ENCODE results near the gene WDR82.
"Not testable (repeated sequence)": the region's sequence is repeated elsewhere in the genome, so short reads cannot be mapped to it uniquely, and the experiment has no call there.

WDR82 gene

DNA sequence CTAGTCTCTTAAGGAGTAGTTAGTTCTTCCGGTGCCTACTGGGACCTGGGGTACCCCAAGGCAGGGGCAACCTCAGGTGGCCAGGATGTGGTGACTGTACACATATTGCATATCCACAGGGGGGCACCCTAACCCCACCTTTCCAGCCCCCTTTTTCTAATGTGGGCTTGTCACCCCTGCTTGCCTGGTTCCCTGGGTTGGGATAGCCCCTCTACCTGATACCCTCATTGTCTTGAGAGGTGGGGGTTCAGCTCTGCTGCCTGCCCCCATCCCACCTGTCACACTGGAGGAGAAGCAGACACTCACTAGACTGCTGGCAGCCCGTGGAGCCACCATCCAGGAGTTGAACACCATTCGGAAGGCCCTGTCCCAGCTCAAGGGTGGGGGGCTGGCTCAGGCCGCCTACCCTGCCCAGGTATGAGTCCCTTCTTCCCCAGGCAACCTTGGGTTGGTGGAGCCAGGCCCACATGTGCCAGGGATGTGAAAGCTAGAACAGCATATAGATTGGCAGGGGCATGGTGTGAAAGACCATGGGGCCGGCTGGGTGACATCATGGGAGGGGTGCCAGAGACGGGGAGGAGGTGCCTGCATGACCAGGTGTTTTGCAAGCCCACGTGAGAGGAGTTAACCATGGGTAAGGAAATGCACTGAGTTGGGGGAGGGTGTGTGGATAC, 13.2 kb upstream of the WDR82 start:
- no peak for DNase-seq
- in situ Hi-C loops (cut with MboI; ENCODE audit: low pct_unique_long_range_greater_than_20kb, low sequenced_read_pairs): no loop called here

DNA sequence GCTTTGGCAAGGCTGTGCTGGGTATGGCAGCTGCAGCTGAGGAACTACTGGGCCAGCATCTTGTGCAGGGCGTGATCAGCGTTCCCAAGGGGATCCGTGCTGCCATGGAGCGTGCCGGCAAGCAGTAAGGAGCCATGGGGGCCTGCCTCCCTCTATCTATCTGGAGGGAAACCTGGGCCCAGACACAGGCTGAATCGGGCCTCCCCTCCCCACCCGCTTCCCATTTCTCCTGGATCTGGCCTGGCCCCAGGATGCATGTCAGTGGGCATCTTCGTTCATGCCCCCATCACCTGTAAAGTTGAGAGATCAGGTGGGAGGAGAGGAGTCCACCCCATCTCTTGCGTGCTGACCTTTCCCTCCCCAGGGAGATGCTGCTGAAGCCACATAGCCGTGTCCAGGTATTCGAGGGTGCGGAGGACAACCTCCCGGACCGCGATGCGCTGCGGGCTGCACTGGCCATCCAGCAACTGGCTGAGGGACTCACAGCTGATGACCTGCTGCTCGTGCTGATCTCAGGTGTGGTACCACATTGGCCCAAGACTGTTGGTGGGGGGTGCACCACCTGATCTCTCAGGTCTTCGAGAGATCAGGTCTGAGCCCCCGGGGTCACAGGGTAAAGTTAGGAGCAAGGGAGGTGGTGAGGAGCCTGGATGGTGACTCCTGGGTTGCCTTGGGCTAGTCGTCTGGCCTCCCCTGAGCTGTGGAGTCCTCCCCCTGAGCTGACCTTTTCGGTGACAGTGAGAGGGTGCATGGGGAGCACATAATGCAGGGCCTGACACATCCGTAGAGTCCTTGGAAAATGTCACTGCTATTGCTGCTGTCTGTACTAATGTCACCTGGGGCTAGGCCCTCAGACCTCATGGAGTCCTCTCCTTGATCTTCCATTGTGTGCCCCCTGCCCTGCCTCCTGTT, 12.4 kb upstream of the WDR82 start:
- in situ Hi-C loops (cut with MboI; ENCODE audit: low pct_unique_long_range_greater_than_20kb, low sequenced_read_pairs): no loop called here
- DNase-seq: no peak

DNA sequence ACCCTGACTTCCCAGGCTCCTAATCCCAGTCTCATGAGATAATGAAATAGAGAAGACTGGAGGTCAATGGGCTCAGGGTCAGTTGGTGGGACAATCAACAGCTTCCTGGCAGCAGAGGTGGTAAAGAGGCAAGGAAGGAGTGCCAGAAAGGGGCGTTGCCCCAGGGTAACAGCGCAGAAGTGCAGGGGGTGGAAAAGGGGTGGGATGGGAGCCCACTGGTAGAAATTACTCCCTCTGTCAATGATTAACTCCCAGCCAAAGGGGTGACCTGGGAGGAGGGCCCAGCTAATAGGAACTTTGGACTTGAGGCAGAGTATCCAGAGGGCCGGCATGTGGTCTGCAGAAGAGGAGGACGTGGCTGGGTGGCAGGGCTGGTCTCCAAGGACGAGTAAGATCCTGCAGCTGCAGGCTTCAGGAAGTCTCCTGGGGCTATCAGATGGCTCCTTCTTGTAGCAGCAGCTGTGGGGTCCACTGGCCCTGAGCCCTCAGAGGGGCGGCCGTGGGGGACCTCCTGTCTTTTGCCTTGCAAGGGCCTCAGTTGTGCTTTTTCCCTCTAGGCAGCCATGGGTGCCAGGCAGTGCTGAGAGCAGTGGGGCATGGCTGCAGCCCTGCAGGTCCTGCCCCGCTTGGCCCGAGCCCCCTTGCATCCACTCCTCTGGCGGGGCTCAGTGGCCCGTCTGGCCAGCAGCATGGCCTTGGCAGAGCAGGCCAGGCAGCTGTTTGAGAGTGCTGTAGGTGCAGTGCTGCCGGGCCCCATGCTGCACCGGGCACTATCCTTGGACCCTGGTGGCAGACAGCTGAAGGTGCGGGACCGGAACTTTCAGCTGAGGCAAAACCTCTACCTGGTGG, 11.5 kb upstream of the WDR82 start:
- in situ Hi-C loops (cut with MboI; ENCODE audit: low pct_unique_long_range_greater_than_20kb, low sequenced_read_pairs): no loop called here
- DNase-seq: no peak

DNA sequence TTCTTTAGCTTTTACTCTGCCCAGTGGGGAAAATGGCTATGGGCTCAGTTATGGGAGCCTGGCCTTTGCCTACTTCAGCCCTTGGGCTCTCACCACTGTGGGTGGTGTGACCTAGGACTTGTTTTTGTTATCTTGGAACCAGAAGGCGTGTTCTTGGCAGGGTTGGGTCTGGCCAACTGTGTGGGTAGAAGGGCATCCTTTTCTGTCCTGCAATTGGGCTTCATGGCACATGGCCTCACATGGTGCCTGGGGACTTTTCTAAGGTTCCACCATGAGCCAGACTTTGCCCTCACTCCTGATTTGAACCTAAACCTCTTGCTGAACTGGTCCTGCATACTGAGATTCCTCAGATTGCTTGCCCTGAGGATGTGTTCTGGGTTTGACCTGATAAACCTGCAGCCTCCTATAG, 10.9 kb upstream of the WDR82 start:
- in situ Hi-C loops (cut with MboI; ENCODE audit: low pct_unique_long_range_greater_than_20kb, low sequenced_read_pairs): no loop called here
- no peak for DNase-seq

DNA sequence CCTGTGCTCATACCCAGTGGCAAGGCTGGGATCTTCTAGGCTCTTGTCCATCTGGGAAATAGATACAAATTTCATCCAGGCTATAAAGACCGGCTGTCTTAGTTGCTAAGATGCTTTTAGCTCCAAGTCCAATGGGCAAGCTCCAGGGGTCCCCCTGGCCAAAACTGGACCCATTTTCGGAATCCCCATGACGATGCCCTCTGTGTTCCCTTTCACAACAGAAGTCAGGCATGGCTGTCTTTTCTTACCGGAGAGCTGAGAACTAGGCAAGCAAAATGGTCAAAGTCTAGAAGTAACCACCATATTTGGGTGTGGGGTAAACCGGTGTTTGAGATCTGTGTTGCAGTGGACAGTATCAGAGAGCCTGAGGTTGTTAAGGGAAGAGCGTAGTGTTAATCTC, 10.2 kb upstream of the WDR82 start:
- no peak for DNase-seq
- in situ Hi-C loops (cut with MboI; ENCODE audit: low pct_unique_long_range_greater_than_20kb, low sequenced_read_pairs): no loop called here

DNA sequence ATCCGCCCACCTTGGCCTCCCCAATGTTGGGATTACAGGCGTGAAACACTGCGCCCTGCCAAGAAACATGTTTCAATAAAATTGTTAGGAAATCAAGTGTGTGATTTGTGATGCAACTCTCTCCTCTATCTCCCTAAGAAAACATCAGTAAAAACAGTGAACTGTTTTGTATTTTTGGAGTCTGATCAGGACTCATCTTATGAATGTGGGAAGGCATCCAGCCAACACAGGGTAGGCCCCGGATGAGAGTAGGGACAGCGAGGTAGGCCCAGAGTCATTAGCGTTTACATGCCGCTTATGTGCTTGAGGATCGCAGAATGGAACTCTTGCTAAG, 8.3 kb upstream of the WDR82 start:
- DNase-seq: no peak
- in situ Hi-C loops (cut with MboI; ENCODE audit: low pct_unique_long_range_greater_than_20kb, low sequenced_read_pairs): no loop called here

DNA sequence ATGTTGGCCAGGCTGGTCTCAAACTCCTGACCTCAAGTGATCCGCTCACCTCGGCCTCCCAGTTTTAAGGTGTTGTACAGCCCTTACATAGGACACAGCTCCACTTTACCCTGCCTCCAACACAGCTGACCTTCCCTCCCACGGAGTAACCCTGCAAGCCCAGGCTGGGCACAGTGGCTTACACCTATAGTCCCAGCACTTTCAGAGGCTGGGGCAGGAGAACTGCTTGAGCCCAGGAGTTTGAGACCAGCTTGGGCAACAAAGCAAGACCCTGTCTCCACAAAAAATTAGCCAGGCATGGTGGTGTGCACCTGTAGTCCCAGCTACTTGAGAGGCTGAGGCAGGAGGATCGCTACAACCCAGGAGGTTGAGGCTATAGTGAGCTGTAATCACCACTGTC, 5.6 kb upstream of the WDR82 start:
- in situ Hi-C loops (cut with MboI; ENCODE audit: low pct_unique_long_range_greater_than_20kb, low sequenced_read_pairs); DNase-seq: not testable (repeated sequence)

DNA sequence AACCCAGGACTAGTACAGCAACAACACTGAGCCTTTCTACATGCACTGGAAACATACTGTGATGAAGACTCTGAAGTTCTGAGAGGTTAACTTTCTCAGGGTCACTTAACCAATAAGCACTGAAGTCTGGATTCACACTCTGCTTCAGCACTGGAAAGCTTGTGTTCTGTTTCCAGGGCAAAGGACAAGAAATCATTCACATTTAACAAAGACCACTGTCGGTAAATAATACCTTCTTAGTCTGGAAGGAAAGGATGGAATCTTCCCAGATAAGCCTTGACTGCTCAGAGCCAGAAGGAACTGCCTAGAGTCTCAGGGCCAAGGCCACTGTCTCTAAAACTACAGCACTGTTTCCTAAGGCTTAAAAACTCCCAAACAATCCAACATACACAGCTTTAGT, 4.9 kb upstream of the WDR82 start:
- no peak for DNase-seq
- in situ Hi-C loops (cut with MboI; ENCODE audit: low pct_unique_long_range_greater_than_20kb, low sequenced_read_pairs): no loop called here

DNA sequence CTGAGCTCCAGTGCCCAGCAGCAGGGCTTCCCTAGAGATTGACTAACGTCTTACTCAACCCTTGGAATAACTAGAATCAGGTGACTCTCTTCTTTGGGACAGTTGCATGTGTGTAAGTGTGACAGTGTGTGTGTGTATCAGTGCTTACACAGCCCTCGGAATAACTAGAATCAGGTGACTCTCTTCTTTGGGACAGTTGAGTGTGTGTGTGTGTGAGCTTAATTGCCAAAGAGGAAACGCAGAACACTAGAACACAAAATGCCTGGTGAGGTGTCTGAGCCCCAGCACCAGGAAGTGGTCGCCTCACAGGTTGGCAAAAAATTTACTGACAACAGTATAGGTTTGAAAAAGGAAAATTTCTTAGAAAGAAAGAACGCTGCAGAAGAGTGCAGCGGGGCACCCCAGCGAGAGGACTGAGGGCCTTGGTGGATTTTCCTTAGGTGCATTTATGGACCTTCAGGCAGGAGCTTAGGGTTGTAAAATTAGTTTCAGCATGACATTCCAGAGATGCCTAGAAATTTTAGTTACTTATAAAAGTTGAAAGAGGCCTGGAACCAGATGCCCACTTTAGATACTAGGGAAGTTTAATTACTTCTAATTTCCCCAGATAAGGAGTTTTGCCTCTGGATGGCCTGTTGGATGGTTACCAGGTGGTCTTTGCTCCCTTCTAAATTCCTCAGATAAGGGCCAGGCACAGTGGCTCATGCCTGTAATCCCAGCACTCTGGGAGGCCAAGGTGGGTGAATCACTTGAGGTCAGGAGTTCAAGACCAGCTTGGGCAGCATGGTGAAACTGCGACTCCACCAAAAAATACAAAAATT, 3.7 kb upstream of the WDR82 start:
- in situ Hi-C loops (cut with MboI; ENCODE audit: low pct_unique_long_range_greater_than_20kb, low sequenced_read_pairs): no loop called here
- peak; percentile 60 for DNase-seq

DNA sequence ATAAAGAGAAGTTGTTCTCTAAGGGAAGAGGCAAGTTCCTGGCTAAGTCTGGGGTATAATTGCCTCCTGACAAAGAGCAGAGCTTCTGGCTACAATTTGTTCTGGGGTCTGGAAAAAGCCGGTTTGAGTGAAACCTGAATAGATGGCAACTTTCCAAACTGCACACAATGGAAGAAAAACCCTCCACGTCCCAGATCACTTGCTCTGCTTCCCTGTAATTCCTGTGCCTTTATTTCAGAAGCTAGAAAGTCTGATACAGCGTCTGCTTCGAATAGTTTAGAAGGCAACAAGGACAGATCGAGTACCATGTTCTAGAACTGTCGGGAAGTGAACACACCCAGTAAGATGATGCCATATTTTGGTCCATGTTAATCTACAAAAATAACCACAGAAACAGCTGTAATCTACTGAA, 1.6 kb upstream of the WDR82 start:
- no peak for DNase-seq

DNA sequence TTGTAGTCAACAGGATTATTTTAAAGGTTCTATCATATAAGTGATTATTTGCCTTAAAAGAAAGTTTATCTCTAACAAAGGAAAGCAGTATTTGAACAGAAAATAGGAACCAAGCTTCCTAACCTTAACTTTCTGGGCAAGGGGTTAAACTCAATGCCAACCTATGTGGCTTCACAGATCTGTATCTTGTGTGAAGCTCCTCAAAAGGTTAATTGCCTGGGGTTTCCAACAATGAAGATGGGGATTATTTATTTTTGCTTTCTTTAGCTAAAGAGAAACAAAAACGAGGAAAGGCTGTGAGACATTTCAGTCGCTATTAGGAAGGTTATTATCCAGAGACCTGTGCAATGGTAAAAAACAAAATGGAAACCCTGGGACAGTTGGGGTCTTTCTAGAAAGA, 1.1 kb upstream of the WDR82 start:
- in situ Hi-C loops (cut with MboI; ENCODE audit: low pct_unique_long_range_greater_than_20kb, low sequenced_read_pairs): no loop called here
- no peak for DNase-seq

More for the DNA sequence above, 1.6 kb upstream of the WDR82 start:
- in situ Hi-C loops (cut with MboI; ENCODE audit: low pct_unique_long_range_greater_than_20kb, low sequenced_read_pairs): no loop called here

DNA sequence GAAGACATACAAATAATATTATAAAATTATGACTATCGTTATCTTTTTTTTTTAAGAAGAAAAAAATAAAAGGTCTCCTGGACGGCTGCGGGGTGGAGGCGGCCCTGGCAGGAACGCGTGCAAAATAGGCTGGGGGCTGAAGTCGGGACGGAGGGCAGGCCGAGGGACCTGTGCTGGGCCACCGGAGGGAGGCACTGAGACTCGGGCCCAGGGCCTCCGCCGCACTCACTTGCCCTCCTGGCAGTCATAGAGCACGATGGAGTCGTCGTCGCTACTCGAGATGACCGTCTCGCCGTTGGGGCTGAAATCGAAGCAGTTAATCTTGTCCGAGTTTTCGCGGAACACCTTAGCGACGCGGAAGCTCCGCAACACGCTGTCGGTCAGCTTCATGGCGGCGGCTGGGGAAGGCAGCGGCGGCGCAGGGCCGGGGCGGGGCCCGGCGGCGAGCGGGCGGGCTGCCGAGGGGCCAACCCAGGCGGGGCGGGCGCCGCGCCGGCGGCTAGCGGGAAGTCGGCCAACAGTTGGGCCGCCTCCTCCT, 408 bp downstream of the WDR82 start:
- in situ Hi-C loops (cut with MboI; ENCODE audit: low pct_unique_long_range_greater_than_20kb, low sequenced_read_pairs): no loop called here
- peak; percentile 68 for DNase-seq

DNA sequence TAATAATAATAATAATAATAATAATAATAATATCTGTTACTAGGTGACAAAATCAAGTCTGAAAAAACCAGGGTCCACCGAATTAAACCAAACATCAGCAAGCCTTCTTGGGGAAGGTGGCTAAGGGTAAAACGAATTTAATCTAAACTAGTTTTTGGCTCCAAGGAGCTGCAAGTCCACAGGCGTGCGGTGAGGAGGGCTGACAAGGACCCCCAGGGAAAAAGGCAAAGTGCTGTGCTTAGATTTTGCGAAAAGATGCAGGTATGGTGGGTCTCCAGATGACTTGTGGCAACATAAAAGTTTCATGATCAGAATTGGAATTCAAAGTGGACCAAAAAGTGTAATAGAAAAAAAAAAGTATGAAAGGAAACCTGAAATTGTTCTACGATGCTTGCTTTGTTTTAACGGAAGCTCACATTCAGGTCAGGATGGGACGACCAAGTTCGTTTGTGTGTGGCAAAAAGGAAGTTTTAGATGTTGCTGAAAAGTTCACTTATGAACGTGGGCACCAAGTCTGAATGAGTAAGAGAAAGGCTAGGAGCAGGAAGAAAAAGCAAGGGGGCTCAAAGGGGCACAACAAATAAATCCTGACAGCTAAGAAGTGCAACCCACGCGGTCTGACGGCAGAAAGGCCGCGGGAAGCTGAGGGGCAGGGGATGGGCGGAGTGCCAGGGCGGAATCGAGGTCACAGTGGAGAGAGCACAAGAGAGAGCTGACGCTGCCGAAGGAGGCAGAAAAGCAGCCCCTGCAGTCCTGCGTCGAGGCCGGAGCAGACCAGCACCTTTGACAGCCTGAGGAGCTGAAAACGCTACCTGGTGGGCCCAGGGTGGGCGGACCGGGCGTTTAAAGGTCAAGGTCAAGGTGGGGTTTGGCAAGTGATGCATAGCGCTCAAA, 1.1 kb downstream of the WDR82 start:
- in situ Hi-C loops (cut with MboI; ENCODE audit: low pct_unique_long_range_greater_than_20kb, low sequenced_read_pairs): no loop called here
- DNase-seq: peak; percentile 71

DNA sequence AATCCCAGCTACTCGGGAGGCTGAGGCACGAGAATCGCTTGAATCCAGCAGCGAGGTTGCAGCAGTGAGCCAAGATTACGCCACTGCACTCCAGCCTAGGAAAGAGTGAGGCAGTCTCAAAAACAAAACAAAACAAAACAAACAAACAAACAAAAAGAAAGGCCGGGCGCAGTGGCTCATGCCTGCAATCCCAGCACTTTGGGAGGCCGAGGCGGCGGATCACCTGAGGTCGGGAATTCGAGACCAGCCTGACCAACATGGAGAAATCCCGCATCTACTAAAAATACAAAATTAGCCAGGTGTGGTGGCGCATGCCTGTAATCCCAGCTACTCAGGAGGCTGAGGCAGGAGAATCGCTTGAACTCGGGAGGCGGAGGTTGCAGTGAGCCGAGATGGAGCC, 3.7 kb downstream of the WDR82 start:
- DNase-seq; in situ Hi-C loops (cut with MboI; ENCODE audit: low pct_unique_long_range_greater_than_20kb, low sequenced_read_pairs): not testable (repeated sequence)

DNA sequence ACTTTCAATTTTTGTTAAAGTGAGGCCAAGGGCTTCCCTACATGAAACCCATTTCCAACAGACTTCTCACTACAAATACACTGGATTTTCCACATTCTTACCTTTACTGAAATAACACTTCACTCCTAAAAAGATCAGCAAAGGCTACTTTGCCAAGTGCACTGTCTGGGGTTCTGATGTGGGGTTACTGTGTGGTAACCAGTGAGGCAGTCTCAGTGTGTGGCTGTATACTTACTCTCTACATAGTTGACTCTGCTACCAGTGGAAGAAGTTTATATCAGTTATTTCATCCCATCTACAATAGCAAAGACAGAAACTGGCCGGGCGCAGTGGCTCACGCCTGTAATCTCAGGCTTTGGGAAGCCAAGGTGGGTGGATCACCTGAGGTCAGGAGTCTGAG, 5.6 kb downstream of the WDR82 start:
- in situ Hi-C loops (cut with MboI; ENCODE audit: low pct_unique_long_range_greater_than_20kb, low sequenced_read_pairs): no loop called here
- no peak for DNase-seq

DNA sequence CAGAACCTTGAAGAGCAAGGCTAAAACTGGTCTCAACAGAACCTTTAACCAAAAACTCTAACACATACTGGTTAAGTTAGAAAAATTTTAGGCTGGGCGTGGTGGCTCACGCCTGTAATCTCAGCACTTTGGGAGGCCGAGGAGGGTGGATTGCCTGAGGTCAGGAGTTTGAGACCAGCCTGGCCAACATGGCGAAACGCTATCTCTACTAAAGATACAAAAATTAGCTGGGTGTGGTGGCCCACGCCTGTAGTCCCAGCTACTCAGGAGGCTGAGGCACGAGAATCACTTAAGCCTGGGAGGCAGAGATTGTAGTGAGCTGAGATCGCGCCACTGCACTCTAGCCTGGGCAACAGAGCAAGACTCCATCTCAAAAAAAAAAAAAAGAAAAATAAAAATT, 6.3 kb downstream of the WDR82 start:
- DNase-seq; in situ Hi-C loops (cut with MboI; ENCODE audit: low pct_unique_long_range_greater_than_20kb, low sequenced_read_pairs): not testable (repeated sequence)

DNA sequence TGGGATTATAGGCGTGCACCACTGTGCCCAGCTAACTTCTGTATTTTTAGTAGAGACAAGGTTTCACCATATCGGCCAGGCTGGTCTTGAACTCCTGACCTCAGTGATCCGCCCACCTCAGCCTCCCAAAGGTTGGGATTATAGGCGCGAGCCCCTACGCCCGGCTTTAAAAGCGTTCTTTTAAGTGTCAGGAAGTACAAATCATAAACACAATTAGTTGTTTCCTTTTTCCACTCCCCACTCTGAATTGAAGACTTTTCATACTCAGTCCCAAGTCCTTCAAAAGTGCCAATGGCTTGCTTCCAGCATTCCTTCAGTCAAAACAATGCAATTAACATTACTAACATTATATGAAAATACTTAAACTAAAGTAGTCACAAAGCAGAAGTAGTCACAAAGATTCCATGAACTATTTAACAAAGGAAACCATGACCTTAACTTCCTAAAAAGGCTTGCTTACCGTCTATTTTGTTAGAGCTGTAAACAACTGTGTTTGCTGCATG, 8.1 kb downstream of the WDR82 start:
- in situ Hi-C loops (cut with MboI; ENCODE audit: low pct_unique_long_range_greater_than_20kb, low sequenced_read_pairs): no loop called here
- DNase-seq: peak; percentile 57

DNA sequence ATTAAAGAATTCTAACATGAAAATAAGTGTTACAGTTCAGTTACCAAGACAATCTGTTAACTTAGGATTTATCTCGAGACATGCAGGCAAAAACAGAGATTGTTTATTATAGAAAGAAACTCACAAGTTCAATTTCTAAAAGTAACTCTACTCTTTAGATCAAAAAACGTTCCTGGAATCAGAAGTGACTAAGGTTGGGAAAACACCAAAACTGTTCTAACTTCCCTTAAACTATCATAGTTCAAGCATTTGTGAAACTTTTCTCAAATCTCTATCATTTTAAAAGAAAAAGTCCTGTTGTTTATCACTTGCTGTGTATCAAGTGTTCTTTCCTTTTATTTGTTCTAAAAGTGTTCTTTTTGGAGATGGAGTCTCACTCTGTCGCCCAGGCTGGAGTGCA, 8.7 kb downstream of the WDR82 start:
- in situ Hi-C loops (cut with MboI; ENCODE audit: low pct_unique_long_range_greater_than_20kb, low sequenced_read_pairs): no loop called here
- DNase-seq: no peak
